Activated CD4-positive, alpha-beta T cell treated with anti-CD3 and anti-CD28 coated beads for 1 hour (primary cell): ENCODE data around the gene NECTIN2.
"Not testable (repeated sequence)": the region's sequence is repeated elsewhere in the genome, so short reads cannot be mapped to it uniquely, and the experiment has no call there.

Source experiments
- DNase-seq: peaks from one replicate; pipeline ENCODE4 v3.0.0-alpha.2; 2020

The NECTIN2 gene

DNA sequence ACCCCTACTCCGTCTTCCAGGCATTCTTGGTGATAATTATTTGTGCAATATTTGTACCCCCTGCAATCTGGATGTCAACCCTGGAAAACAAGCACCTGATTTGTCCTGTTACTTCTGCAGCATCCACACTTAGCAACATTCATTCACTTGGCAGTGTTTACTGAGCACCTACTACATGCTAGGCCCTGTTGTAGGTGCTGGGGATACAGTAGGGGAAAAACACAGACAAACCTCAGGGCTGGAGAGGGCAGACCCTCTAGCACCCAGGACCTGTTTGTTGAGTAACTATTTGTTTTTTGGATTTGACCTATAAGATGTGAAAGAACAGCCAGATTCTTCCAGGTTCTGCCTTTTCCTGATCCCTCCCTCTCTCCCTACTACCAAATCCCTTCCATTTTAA is 9.5 kb downstream of the NECTIN2 start:
- DNase-seq, result no peak

DNA sequence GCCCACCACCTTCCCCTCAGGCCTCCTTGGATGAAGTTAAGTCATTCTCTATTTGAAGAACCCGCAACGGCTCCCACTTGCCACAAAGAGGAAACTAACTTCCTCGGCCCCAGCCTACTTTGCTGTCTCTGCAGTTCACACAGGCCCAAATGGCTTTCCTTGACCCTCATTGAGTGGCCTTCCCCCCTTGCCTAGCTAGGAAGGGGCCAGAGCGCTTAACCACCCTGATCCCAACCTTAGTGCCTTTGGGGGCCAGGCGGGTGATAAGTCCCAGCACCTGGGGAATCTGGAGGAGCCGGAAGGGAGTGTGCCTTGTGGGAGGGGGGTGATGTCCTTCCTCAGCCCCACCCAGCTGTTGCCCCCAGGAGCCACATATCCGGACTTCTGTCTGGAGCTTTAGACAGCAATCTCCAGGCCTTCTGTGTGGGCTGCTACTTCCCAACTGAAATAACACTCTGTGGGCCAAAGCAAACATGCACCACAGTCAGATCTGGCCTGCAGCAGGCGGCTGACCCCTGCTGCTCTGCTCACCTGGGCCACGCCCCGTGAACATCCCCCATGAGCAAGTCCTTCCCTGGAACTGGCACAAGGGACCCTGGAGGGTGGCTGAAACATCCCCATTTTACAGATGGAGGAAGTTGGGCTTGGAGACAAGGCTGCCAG is 10.5 kb downstream of the NECTIN2 start:
- DNase-seq, result no peak

DNA sequence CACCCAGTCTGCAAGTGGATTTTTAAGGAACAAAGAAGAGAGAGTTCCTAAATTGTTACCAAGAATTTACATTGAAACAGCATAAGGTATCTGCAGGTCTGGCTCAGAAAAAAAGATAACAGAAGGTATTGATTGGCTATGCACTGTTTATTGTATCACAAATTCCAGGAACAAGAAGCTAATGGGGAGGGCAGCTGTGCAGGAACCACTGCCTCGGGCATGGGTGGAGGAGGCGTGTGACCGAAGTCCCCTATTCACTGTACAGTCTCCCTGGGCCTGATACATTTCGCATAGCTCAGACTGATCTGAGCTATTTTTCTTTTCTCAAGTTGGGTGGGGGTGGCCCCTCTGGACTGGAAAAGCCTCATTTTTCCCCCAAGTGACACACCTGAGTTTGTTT is 11.7 kb downstream of the NECTIN2 start:
- DNase-seq, result no peak

DNA sequence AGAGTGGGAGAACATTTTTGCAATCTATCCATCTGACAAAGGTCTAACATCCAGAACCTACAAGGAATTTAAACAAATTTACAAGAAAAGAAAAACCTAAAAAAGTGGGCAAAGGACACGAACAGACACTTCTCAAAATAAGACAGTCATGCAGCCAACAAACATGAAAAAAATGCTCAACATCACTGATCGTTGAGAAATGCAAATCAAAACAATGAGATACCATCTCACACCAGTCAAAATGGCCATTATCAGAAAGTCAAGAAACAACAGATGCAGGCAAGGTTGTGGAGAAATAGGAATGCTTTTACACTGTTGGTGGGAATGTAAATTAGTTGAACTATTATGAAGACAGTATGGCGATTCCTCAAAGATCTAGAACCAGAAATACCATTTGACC is 15.5 kb downstream of the NECTIN2 start:
- not testable (repeated sequence) for DNase-seq

DNA sequence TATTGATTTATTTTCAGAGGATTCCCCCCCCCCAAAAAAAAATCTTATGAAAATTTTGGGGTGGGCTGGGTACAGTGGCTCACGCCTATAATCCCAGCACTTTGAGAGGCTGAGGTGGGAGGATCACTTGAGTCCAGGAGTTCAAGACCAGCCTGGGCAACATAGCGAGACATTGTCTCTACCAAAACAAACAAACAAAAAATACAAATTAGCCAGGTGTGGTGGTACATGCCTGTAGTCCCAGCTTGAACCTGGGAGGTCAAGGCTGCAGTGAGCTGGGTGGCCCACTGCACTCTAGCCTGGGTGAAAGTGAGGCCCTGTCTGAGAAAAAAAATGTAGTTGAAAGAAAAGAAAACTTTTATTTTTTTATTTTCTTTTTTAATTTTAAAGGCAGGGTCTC is 17.9 kb downstream of the NECTIN2 start:
- DNase-seq, result no peak

DNA sequence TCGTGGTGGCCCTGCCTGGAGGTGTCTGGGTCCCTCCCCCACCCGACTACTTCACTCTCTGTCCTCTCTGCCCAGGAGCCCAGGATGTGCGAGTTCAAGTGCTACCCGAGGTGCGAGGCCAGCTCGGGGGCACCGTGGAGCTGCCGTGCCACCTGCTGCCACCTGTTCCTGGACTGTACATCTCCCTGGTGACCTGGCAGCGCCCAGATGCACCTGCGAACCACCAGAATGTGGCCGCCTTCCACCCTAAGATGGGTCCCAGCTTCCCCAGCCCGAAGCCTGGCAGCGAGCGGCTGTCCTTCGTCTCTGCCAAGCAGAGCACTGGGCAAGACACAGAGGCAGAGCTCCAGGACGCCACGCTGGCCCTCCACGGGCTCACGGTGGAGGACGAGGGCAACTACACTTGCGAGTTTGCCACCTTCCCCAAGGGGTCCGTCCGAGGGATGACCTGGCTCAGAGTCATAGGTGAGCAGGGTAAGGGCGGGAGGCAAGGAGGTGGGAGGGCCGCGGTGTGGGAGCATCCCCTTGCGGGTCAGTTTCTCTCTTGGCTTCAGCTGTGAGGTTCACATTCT is 19.2 kb downstream of the NECTIN2 start:
- DNase-seq, result no peak

DNA sequence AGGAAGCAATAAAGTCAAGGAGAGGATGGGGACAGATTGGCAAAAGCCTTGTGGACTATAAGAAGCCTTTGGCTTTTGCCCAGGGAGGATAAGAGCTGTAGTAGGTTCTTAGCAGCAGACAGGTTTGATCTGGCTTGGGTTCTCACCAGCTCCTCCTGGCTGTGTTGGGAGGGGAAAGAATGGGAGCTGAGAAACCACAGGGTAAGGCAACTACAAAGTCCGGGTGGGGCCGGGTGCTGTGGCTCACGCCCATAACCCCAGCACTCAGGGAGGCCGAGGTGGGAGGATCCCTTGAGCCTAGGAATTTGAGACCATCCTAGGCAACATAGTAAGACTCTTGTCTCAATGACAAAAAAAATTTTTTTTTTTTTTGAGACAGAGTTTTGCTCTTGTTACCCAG is 20.6 kb downstream of the NECTIN2 start:
- no peak for DNase-seq

DNA sequence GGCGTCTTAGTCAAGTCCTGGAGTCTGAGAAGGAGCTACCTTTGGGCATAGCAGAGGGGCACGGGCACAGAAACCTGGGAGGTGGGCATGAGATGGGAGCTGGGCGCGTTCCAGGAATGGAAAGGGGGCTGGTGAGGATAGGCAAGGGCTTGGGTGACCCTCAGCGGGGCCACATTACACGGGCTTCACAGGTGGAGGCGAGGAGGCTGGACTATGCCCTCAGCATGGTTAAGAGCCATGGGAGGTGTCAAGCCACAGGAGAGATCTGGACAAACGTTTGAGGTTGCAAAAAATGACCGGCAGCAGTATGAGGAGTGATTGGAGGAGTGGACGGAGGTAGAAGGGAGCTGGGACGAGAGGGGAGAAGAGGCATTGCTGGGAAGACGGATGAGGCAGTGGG is 21.5 kb downstream of the NECTIN2 start:
- no peak for DNase-seq

DNA sequence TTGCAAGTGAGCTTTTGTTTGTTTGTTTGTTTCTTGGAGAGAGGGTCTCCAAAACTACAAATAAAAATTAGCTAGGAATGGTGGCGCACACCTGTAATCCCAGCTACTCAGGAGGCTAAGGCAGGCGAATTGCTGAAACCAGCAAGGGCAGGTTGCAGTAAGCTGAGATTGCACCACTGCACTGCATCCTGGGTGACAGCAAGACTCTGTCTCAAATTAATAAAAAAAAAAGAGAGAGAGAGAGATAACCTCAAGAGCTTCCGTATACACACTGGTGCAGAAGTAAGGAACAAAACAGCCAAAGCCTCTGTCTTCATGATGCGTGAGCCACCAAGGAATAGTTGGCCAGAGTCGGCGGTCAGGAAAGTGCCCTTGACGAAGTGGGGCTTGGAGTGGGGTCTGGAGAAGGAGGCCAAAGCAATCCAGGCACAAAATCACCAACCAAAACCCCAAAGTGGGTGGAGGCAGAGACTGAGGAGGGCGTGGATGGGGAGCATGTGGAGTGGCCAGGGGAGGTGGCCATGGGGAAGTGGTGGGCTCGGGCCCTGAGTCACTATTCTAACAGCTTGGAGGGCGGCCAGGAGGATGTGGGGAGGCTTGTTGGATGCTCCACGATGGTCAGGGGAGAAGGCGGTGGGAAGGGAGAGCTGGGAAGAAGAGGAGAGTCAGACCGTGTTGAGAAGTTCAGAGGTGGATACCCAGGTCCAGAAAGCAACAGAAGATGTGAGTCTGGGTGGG is 23.8 kb downstream of the NECTIN2 start:
- DNase-seq, result no peak

DNA sequence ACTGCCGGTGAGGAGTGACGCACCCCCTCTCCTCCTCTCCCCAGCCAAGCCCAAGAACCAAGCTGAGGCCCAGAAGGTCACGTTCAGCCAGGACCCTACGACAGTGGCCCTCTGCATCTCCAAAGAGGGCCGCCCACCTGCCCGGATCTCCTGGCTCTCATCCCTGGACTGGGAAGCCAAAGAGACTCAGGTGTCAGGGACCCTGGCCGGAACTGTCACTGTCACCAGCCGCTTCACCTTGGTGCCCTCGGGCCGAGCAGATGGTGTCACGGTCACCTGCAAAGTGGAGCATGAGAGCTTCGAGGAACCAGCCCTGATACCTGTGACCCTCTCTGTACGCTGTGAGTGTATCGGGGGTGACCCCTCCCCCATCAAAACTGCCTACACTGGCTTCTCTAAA is 25.7 kb downstream of the NECTIN2 start:
- DNase-seq, result no peak

DNA sequence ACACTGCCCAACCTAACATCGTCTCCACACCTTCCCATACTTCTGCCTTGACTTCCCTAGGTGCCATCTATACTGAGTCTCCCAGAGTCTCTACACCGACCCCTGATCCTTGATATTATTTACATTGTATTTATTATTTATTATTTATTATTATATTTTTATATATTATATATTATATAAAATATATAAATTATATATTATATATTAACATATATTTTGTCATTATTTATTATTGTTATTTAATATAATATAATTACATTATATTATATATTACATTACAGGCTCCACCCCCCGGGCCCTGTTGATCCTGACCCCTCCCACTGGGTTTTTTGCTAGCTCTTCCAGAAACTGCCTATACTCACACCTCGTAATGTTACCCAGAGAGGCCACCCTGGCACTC is 26.6 kb downstream of the NECTIN2 start:
- no peak for DNase-seq

DNA sequence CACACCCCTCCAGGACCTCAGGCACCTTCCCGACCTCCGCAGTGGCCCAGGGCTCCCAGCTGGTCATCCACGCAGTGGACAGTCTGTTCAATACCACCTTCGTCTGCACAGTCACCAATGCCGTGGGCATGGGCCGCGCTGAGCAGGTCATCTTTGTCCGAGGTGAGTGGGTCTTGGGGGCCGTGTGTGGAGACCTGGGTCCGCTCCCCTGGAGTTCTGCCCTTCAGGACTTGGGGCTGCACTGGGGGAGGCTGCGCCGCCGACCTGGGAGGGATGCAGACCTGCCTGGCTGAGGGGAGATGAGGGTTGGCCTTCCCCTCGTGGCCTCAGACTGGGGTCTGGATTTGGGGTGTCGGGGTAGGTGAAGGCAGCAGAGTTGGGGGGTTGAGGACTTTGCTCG is 28.2 kb downstream of the NECTIN2 start:
- no peak for DNase-seq

DNA sequence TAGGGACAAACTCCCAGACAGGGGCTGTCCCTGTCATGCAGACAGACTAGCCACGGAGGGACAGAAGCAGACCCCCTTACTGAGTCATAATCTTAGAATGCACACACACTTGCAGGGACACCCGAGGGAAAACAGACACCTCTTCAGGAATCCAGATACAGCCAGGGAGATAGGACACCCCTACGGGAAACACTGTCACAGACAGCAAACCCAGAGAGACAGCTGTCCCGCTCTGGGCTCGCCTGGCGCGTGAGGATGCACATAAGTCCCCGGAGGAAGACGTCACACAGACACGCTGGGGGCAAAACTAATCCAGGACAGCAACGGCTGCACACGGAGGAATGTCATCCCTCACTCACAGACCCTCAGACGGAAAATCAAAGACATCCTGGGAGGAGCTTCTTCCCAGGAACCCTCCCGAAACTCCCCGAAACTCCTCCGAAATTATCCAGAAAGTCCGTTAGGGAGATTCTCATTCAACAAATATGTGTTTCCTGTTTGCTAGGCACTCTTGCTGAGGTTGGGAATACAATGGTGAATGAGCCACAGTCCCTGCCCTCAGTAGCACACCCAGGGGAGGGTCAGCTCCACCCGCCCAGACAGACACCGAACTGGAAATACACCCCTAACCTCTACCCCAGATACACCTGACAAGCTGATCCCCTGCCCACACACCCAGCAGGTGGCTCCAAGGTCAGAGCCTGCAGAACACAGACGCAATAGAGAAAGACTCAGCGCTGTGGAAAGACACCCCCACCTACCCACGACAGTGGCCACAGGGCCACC is 29.8 kb downstream of the NECTIN2 start:
- DNase-seq, result no peak

DNA sequence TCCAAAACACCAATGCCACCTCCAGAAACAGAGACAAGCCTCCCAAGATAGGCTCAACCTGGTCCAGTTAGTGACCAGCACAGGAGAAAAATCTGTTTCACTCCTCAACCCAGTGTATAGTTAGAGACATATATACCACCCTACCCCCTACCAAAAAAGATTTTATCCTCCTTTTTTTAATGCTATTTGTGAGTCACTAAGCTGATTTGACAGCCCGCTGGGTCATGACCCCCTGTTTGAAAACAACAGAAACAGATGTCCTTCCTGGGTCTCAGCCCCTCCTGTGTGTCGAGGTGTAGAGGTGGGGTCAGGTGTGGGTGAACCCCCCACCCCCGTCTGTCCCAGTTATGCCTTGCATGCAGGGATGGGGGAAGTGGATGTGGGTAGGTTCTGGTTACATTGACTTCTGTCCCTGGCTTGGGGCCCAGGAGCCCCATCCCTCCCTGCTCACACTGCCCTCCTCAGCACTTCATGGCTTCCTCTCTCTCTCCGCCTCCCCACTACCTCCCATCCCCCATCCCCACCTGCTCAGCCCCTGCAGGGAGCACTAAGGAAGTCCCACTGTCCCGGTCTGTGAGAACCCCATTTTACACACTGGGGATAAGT is 30.9 kb downstream of the NECTIN2 start:
- no peak for DNase-seq

DNA sequence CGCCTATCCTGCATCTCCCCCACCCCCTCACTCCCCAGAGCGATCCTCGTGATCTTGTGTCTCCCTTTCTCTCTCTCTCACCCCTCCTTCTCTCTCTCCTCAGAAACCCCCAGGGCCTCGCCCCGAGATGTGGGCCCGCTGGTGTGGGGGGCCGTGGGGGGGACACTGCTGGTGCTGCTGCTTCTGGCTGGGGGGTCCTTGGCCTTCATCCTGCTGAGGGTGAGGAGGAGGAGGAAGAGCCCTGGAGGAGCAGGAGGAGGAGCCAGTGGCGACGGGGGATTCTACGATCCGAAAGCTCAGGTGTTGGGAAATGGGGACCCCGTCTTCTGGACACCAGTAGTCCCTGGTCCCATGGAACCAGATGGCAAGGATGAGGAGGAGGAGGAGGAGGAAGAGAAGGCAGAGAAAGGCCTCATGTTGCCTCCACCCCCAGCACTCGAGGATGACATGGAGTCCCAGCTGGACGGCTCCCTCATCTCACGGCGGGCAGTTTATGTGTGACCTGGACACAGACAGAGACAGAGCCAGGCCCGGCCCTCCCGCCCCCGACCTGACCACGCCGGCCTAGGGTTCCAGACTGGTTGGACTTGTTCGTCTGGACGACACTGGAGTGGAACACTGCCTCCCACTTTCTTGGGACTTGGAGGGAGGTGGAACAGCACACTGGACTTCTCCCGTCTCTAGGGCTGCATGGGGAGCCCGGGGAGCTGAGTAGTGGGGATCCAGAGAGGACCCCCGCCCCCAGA is 32.2 kb downstream of the NECTIN2 start:
- DNase-seq, result no peak

DNA sequence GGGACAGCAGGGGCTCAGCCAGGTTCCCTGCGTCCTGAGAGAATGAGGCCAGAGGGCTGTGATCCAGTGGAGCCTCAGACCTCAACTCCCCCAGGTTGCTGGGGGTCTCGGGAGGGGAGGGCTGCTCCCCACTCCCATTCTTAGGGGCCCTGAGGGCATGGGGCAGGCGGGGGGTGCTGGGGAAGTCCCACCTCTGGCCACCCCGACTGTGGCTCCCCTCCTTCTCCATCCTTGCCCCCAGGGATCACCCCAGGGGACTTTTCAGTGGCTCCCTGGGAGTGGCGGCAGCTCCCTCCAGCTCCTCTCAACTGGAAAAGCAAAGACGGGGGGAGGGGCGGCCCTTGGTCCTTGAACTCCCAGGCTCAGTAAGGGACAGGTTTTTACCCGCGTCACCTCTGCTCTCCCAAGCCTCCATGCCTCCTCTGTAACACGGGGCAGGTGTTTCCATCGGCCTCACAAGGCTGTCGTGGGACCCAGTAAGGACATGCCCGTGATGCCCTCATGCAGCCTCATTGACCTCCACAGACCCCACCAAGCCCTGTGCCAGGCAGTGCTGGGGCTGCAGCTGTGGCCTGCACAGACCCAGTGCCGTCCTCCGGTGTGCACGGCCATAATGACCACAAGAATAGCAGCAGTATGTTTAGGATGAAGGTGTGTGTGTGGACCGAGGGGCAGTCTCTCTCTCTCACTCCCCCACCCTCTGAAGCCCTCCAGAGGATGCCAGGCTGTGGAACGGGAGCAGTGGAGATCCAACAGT is 33.4 kb downstream of the NECTIN2 start:
- DNase-seq, result no peak

DNA sequence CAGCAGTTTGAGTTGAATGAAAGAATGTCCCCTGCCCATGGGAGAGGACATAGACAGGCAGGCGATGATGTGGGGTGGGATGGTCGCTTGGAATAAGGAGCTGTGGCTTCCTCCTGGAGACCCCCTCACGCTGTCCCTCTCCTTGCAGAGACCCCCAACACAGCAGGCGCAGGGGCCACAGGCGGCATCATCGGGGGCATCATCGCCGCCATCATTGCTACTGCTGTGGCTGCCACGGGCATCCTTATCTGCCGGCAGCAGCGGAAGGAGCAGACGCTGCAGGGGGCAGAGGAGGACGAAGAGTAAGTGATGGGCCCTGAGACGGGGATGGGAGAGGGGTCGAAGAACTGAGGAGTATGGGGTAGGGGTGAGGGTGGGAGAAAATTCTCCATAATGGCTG is 36.0 kb downstream of the NECTIN2 start:
- no peak for DNase-seq

DNA sequence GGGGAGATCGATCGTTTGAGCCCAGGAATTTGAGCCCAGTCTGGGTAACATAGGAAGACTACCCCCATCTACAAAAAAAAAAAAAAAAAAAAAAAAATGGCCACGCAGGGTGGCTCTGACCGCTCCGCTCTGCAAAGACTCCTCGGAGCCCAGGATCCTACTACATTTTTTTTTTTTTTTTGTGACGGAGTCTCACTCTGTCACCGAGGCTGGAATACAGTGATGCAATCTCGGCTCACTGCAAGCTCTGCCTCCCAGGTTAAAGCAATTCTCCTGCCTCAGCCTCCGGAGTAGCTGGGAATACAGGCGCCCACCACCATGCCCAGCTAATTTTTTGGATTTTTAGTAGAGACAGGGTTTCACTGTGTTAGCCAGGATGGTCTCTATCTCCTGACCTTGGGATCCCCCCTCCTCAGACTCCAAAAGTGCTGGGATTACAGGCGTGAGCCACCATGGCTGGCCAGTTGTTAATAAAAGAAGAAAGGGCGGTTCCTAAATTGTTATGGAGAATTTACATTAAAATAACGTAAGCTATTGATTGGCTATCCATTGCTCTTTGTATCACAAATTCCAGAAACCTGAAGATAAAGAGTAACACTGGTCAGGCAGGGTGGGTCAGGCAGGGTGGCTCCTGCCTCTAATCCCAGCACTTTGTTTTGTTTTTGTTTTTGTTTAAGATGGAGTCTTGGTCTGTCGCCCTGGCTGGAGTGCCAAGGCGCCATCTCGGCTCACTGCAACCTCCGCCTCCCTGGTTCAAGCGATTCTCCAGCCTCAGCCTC is 36.7 kb downstream of the NECTIN2 start:
- DNase-seq, result not testable (repeated sequence)

DNA sequence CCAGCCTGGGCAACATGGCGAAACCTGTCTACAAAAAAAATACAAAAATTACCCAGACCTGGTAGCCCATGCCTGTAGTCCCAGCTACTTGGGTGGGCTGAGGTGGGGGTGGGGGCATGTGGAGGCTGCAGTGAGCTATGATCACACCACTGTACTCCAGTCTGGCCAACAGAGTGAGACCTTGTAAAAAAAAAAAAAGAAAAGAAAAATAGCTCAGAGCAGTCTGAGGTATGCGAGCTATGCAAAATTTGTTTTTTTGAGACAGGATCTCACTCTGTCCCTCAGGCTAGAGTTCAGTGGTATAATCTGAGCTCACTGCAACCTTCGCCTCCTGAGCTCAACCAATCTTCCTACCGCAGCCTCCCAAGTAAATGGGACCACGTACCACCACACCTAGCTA is 37.8 kb downstream of the NECTIN2 start:
- no peak for DNase-seq

DNA sequence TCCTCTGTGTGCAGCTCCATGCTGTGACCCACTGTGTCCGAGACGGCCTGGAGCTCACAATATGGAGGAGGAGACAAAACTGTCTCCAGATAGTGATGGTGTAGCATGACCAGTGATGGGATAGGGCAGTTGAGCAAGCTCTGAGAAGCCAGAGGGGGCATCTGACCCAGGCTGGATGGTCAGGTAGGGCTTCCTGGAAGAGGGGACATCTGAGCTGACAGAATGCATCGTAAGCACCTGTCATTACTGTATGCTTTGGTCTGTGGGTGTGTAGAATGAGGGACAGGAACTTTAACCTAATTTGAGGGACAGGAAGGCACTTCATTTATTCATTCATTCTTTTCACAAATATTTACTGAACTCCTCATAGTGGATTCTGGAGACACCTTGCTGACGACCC is 38.5 kb downstream of the NECTIN2 start:
- DNase-seq, result no peak

DNA sequence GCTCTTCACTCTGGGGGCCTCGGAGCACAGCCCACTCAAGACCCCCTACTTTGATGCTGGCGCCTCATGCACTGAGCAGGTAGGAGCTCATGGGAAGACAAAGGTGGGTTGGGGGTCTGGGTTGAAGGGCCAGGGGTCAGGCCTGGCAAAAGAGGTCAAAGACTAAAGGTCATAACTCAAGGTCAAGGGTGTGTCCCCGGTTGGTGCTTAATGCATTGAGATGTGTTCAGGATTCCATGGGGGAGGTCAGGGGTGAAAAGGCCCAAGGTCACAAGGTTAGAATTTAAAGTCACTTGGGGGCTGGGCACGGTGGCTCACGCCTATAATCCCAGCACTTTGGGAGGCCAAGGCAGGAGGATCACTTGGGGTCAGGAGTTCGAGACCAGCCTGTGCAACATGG is 40.0 kb downstream of the NECTIN2 start:
- no peak for DNase-seq
